ENCODE results near the gene AGFG2.
A peak's percentile ranks its signal among the peaks of the same experiment; 100 is the strongest.
"Not testable (repeated sequence)": the region's sequence is repeated elsewhere in the genome, so short reads cannot be mapped to it uniquely, and the experiment has no call there.

Gene AGFG2

DNA sequence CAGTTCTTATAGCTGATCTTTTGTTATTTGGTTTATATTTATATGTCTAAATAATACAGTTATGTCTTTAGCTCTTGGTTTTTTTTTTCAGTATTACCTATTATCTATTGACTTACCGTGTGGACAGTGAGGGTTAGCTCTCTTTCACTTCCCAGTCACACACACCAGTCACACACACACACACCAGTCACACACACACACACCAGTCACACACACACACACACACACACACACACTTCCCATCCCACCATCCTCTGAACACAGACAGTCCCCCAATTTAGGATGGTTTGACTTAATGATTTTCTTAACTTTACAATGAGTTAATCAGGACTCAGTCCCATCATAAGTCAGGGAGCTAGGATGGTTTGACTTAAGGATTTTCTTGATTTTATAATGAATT, 18.9 kb upstream of the AGFG2 start:
- DNase-seq (ENCODE audit: low read depth, low spot score): no peak

DNA sequence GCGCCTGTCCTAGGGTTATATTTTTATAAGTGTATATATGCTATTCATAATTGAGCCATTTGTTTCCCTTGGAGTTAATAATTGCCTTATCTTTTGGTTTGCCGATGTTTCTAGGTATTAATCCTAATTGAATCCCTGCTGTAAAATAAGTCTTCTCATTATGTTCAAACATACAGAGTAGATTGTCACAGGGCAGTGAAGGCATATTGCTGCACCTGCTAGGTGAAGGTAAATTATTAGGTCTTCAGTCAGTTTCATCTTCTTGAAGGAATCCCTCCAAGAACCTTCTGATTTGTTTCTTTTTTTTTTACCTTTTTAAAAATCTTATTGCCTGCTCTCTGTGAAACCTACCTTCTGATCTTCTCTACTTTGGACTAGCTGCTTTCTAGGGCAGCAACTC, 17.9 kb upstream of the AGFG2 start:
- DNase-seq (ENCODE audit: low read depth, low spot score): no peak

DNA sequence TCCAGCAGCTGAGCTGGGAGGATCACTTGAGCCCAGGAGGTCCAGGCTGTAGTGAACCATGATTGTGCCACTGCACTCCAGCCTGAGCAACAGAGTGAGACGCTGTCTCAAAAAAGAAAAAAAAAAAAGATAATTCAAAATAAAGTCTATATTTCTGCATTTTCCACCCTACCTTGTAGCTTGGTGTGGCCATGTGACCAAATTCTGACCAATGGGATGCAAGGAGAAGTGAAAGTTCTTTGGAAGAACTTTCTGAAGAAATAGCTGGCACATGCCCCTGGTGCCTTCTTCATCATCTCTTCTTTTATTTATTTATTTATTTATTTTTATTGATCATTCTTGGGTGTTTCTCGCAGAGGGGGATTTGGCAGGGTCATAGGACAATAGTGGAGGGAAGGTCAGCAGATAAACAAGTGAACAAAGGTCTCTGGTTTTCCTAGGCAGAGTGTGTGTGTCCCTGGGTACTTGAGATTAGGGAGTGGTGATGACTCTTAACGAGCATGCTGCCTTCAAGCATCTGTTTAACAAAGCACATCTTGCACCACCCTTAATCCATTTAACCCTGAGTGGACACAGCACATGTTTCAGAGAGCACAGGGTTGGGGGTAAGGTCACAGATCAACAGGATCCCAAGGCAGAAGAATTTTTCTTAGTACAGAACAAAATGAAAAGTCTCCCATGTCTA, 17.0 kb upstream of the AGFG2 start:
- not testable (repeated sequence) for DNase-seq (ENCODE audit: low read depth, low spot score)

DNA sequence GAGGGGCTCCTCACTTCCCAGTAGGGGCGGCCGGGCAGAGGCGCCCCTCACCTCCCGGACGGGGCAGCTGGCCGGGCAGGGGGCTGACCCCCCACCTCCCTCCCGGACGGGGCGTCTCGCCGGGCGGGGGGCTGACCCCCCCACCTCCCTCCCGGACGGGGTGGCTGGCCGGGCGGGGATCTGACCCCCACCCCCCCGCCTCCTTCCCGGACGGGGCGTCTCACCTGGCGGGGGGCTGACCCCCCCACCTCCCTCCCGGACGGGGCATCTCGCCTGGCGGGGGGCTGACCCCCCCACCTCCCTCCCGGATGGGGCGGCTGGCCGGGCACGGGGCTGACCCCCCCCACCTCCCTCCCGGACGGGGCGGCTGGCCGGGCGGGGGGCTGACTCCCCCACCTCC, 15.8 kb upstream of the AGFG2 start:
- DNase-seq (ENCODE audit: low read depth, low spot score): not testable (repeated sequence)

DNA sequence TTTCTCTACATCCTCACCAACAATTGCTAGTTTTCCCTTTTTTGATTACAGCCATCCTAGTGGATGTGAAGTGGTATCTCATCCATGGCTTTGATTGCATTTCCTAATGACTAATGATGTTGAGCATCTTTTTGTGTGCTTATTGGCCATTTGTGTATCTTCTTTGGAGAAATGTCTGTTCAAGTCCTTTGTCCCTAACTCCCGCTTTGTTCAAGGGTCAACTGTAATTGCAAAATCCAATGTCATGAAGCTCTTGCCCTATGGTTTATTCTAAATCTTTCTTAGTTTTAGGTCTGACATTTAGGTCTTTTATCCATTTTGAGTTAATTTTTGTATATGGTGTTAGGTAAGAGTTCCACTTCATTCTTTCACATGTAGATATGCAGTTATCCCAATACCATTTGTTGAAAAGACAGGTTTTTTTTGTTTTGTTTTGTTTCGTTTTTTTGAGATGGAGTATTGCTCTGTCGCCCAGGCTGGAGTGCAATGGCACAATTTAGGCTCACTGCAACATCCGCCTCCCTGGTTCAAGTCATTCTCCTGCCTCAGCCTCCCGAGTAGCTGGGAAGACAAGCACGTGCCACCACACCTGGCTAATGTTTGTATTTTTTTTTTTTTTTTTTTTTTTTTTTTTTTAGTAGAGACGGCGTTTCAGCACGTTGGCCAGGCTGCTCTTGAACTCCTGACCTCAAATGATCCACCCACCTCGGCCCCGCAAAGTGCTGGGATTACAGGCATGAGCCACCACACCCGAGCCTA, 10.7 kb upstream of the AGFG2 start:
- not testable (repeated sequence) for DNase-seq (ENCODE audit: low read depth, low spot score)

DNA sequence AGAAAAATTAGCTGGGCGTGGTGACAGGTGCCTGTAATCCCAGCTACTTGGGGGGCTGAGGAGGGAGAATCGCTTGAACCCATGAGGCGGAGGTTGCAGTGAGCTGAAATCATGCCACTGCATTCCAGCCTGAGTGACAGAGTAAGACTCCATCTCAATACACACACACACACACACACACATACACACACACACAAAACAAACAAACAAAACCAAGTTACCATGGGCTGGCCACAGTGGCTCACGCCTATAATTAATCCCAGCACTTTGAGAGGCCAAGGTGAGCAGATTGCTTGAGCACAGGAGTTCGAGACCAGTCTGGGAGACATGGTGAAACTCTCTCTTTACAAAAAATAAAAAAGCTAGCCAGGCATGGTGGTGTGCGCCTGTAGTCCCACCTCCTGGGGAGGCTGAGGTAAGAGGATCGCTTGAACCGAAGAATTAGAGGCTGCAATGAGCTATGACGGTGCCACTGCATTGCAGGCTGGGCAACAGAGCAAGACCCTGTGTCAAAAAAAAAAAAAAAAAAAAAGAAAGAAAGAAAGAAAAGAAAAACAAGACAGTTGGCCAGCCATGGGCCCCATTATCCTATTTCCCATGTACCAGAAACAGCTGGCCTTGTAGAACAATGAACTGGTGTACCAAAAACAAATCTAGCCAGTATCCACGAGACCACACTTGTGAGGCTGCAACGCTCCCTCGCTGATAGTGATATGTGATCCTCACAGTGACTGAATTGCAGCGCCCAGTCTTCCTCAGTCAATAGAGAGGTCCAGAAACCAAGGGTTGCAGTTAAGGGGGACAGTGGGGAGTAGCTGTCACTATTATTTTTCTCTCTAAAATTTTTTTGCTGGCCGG, 6.6 kb upstream of the AGFG2 start:
- DNase-seq (ENCODE audit: low read depth, low spot score): no peak

DNA sequence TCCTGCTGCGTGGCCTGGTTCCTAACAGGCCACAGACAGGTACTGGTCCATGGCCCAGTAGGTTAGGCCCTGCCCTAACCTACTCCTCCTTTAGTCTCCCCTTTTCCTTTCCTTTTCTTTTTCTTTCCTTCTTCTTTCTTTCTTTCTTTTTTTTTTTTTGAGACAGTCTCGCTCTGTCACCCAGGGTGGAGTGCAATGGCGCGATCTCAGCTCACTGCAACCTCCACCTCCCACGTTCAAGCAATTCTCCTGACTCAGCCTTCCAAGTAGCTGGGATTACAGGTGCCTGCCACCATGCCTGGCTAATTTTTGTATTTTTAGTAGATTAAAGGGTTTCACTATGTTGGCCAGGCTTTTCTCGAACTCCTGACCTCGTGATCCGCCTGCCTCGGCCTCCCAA, 3.0 kb upstream of the AGFG2 start:
- DNase-seq (ENCODE audit: low read depth, low spot score): not testable (repeated sequence)

DNA sequence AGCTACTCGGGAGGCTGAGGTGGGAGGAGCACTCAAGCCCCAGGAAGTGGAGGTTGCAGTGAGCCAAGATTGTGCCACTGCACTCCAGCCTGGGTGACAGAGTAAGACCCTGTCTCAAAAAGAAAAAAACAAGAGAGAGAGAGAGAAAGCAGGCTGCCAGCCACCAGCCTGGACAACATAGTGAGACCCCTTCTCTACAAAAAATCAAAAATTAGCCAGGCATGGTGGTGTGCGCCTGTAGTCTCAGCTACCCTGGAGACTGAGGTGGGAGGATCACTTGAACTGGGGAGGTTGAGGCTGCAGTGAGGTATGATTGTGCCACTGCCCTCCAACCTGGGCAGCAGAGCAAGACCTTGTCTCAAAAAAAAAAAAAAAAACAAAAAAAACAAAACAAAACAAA, 2.3 kb upstream of the AGFG2 start:
- not testable (repeated sequence) for DNase-seq (ENCODE audit: low read depth, low spot score)

DNA sequence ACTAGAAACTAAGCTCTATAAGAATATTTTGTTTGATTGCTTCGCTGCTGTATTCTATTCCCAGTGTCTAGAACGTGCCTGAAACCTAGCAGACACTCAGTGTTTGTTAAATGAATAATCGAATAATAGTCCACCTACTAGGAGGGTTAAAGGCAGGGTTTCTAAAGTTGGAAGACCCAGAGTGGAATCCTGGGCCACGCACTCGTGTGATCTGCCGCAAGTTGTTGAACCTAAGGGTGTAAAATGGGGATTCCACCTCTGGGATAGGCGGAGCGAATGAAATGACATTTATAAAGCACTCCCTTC, 702 bp upstream of the AGFG2 start:
- DNase-seq (ENCODE audit: low read depth, low spot score): no peak

DNA sequence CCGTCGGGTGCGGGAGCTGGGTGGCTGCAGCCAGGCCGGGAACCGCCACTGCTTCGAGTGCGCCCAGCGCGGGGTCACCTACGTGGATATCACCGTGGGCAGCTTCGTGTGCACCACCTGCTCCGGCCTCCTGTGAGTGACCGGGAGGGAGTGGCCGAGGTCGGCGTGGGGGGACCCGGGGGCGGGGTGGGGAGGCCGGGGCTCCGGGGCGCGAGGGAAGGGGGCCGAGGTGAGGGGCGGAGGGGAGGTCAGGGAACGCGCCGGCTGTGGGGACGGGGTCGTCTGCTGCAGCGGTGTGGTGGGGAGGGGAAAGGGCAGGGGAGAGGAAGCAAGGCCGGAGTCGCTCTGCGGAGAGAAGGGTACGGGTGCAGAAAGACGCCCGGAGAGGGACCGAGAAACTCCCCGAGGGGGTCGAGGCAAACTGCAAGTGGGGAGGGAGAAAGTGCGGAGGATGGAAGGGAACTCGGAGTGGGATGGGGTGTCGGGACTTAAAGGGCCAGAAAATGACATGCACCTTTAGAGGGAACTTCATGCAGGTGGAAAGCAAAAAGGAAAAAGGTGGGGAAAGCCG, 518 bp downstream of the AGFG2 start:
- DNase-seq (ENCODE audit: low read depth, low spot score): no peak

DNA sequence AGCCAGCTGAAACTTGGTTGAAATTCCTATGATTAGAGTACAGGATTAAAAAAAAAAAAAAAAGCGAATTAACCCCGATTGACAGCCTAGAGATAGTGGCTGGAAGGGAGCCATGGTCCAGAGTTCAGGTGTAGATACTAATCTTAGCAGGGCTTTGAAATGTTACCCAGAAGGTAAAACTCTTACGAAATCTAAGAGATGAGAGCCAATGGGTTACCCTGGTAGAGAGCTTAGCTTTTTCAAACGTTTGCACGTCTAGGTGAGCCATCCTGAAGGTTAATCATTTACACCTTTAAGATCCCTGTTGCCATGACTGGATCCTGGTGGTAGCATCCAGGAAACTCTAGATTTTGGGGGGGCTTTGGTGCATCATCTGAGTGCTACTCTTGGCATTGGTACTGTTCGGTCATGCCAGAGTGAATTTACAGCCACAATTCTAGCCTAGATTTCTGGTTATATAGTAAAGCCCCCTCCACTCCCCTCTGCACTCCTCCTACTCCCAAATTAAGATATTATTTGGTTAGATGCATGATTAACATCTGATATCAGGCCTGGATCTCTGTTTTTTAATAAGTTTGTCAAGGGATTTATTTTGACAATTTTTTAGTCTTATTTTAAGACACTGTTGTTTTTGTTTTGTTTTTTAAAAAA, 1.2 kb downstream of the AGFG2 start:
- no peak for DNase-seq (ENCODE audit: low read depth, low spot score)

DNA sequence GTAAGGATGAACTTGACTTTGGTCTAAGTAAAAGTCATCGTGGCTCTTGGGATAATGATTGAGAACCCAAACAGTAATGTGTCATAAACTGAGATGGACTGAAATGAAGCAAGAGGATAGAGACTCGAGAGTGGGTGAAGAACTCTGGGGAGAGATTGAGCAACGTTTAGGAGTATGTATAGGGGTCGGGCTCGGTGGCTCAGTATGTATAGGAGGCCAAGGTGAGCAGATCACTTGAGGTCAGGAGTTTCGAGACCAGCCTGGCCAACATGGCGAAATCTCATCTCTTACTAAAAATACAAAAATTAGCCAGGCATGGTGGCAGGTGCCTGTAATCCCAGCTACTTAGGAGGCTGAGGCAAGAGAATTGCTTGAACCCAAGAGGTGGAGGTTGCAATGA, 2.3 kb downstream of the AGFG2 start:
- DNase-seq (ENCODE audit: low read depth, low spot score): not testable (repeated sequence)

DNA sequence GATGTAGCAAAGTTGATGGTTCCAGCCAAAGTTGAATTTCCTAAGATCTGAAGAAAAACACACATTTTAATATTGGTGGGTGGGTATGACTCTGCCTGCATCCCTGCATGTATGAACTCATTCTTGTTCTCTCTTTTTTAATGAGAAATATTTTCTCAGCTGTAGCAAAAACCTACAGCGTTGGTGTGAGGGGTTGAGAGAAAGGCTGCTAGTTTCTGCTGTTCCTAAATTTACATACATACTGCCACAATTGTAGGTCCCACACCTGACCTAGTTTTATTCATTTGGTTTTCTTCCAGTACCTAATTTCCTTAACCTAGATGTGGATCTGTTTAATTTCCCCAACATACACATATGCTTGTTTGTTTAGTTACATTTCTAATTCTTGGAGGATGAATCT, 4.6 kb downstream of the AGFG2 start:
- DNase-seq (ENCODE audit: low read depth, low spot score): no peak

DNA sequence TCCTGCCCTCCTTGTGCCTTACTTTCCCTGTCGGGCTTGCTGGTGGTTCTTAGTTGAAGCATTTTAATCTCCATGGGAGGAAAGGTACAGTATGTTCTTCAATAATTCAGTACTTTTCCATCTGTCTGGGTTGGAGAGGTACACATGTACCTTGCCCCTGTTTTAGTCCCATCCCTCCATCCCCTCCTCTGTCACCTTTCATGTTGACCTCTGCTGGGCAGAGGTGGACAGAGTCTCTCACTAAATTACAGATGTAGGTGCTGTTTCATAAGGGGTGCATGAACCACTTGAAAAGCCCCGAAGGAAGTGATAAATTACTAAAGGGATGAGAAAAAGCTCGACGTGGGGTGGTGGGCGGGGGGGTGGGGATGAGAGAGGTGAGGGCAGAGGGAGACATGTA, 5.4 kb downstream of the AGFG2 start:
- no peak for DNase-seq (ENCODE audit: low read depth, low spot score)

DNA sequence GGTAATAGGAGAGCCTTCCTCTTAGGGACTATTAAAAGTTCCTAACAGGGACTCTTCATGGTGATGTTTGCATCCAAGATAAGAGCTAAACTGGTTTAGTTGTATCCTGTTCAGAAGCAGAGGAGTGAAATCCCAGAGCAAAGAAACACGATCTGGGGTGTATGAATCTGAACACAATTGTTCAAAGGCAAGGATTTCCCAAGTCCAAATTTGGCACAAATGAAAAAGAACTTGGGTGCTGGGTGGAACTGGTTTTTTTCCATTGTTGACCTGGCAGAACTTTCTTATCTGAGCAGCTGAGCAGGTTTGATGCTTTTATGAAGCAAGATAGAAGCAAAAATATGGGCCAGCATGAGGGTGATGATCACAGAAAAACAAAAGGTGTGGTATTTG, 6.0 kb downstream of the AGFG2 start:
- no peak for DNase-seq (ENCODE audit: low read depth, low spot score)

DNA sequence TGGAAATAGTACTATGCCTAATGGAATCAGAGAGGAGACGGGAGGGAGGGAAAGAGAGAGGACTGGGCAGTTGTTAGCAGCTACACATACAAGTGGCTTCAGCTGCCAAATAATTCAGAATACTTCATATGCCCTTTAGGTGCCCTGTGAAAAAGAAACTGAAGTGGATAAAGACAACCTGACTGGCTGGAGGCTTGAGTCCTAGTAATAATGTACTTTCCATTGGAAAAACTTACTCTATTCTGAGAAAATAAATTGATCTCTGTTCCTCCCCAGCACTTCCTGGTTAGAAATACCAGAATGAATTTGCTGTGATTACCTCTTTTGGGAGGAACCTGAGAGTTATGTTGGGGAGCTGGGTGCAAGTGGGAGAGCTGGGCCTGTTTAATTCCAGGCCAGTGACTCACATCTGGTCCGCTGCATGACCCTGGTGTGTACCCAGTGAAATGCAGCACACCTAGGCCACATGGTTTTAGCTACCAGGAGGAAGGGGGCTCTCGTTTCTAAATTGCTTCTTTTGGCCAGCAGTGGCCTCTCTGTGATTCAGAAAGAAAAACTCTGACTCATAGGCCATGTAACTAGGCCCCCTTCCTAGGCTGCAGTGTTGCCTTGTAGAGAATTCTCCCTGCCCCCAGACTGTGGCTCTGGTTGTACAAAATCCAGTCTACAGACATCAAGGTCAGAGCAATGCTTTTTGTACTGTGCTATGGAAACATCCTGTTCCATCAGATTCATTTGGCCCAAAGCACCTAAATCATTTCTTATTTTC, 6.5 kb downstream of the AGFG2 start:
- peak; percentile 17 for DNase-seq (ENCODE audit: low read depth, low spot score)

DNA sequence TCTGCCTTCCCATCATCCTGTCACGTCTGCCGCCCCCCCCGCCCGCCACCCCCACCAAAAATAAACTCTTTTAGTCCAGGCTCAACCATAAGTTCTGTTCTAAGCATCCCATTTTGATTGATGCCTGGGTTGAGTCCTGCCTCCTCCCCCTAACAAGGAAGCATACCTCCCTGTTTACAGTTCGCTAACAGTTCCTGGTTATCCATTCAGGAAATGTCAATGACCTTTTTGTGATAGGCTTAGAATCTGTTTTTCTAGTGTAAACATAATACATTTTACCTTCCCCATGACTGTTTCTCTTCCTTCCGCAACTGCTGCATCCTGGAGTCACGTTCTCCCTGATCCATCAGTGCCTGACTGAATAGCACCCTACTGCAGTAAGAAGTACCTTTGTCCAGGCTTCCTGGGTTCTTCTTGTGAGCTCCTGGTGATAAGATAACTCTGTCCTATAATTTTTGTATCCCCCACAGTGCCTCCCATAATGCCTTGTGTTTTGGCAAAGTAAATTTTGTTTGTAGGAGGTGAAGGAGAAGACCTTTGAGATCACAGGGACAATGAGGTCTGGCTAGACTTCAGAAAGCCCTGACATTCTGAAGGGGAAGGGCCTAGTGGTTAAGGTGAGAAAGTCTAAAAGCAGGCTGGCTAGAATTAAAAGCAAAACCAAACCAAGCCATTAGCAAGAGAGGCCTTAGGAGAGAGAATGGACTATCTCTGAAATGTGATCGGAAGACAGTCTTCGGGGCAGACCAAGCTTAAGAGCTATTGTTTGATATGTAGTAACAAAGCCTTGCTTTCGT, 7.3 kb downstream of the AGFG2 start:
- no peak for DNase-seq (ENCODE audit: low read depth, low spot score)

DNA sequence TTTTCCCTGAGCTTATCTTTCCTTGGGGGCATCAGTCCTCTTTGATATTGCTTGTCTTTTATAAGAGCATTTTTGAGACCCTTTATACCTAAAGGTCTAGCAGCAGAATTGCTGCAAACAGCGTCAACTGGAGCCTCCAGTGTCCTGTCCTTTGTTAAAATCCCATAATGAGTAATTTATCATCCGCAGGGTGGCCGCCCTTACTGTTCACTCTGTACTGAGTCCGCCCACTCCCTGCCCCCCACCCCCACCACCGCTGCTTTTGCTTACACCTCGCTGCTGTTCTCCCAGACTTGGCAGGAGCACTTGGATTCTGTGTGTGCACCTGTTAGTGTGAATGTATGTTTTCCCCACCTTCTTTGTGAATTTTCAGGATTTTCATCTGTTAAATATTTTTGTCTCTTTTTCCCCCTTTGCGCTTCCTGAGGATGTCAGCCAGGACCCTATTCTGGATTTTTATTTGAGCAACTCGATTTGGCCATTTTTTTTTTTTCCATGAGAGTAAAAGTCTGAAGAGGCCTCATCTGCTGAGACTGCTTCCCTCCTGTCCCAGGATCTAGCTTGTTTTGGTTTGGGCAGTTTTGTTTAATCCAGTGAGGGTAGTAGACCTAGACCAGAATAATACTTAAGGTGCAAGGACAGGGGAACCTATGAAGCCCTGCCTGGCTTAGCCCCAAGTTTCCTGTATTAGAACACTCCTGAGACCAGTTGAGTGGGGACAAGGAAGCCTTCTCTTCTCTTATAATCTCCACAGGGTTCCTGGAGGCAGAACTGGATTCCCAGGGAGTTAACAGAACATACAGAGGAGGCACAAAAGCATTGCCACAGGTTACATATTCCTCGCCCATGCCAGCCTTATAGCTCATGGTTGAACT, 8.2 kb downstream of the AGFG2 start:
- no peak for DNase-seq (ENCODE audit: low read depth, low spot score)

DNA sequence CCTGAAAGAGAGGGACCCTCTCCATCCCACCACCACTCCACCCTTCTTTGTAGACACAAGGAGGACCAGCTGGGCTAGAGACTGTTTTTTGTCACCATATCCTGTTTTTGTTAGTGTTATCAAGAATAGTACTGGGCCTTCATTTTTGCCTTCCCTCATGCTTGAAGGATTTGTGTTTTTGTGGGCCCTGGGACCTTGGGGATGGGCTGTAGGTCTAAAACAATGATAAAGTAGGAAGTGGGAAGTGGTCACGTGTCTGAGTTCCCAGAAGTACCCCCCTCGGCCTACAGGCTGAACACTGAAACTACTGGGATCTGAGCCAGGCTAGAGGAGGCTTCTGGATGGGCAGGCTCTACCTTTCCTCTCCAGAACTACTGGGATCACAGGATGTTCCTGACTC, 8.9 kb downstream of the AGFG2 start:
- DNase-seq (ENCODE audit: low read depth, low spot score): no peak

Measured in activated naive CD8-positive, alpha-beta T cell treated with anti-CD3 and anti-CD28 coated beads, Interleukin-2, amount 50 U/mL, for 16 hours (primary cell).